Left colon (tissue), 2 donors: ENCODE measurements around the gene FAM228A. TPM values are rescaled to one million over a fixed set of nuclear protein-coding genes. Genes with fewer than 3 reads are reported as not detected.
"Not testable (repeated sequence)": the region's sequence is repeated elsewhere in the genome, so short reads cannot be mapped to it uniquely, and the experiment has no call there.

Experiments used
- ATAC-seq: fragments of 200-7000 bp; cut with Tn5 transposase; one replicate; pipeline ENCODE4 v1.9.1; 2020; ENCODE audit warnings: mild to moderate bottlenecking, moderate library complexity
- DNase-seq, 2 donors: peaks; one replicate each; pipeline ENCODE4 v3.0.0-alpha.2; 2020
- intact Hi-C, 2 donors: fragments of 100-400 bp; cut with DNase I in 1 of 2; cut with micrococcal nuclease in 1 of 2; formaldehyde crosslinking; loops; one replicate each; pipeline versions ENCODE4 v1.11.2 to v1.14.0; 2022; cut with DNase I, micrococcal nuclease
- total RNA-seq, 2 donors: library from RNA; stranded (reverse); fragmentation: NEBNext Ultra II Directional; extraction: Animal tissue kit (Norgen Biotek cat#: 25700); gene quantifications; one replicate each; pipeline ENCODE4 v1.2.1, GENCODE V29; 2021
- donor health status: DM: no; HTN: no; CAD: no.
- donor health status: DM: yes; HTN: yes; CAD: no.

Gene FAM228A
- total RNA-seq, 2 donors from 2014 or later, result not detected

DNA sequence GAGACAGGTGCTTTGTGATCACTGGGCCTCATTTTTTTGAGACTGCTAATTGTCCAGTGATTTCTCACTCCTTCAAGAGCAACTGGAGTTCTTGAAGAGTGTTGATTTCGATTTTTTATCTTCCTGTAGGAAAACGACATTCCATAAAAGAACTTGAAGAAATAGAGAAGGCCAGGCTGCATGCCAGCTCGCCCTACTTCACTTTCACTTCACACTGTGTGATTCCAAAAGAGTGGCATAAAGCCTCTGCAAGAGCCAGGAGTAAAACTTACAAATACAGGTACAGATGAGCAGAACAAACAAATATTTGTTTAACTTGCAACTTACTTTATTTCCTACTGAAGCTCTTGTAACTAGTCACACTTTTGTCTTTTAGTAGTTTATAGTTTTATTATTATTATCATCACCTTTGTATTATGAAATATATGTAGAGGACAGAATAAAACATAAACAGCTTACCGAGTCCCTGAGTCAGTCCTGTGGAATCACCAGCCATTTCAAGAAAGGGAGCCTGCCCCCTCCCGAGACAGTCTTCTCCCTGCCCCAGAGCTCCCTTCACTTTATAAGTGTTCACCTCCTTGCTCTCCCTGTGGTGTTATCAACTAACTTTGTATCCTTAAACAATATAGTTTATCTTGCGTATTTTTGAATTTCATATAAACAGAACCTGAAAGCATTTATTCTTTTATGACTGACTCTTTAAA is 8.7 kb downstream of the FAM228A start:
- no peak for ATAC-seq
- intact Hi-C loops, result no loop called here
- DNase-seq, result no peak

DNA sequence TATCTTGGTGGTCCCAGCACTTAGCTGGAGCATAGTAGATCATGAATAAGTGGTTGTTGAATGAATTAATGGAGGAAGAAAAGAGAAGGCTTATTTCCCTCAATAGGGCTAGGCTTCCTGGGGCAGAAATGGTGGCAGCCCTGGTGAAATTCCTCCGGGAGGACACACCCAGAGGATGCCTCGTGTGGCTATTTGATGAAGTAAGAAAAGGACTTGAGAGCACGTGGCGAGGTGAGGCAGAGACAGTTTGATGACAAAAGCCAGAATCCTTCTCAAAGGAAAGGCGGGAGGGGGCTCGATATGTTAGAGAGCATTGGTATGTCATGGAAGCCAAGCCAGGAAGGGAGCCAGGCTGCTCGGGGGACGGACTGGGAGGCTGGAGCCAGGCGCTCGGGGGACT is 14.7 kb downstream of the FAM228A start:
- no peak for ATAC-seq
- no peak for DNase-seq
- intact Hi-C loops, result no loop called here

DNA sequence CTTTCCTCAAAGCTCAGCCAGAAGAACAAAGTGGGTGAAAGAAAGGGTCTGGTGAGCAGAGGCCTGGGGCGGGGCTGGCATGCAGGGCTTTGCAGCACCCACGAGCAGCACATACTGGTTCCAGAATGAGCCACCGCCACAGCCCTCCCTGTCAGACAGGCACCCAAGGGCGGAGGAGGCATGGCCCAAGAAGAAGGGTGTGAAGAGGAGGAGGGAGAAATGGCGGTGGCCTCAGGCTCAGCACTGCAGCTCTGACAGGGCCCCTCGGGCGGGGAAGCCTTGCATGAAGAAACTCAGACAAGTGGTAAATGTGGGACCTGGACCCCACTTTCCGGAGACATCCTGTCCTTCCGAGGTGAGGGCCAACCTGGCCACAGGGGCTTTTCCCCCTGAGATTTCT is 15.7 kb downstream of the FAM228A start:
- DNase-seq (no peak), ATAC-seq (no peak)
- intact Hi-C loops, result no loop called here

DNA sequence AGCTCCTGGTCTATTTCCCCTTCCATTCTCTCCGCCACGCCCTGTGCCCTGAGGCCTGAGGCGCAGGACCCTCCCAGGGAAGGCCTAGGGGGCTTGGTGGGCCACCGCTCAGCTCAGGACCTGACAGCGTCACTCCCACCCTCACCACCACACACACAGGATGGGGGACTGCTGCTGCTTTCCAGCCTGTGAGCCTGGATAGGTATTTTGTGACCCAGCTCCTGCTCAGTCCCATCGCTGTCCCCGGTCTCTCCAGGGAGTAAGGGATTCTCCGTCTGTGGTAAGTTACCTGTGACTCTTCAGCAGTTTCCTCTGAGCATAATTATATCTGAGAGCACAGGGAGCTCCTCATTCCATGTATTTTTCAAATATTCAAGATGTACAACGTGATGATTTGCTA is 16.3 kb downstream of the FAM228A start:
- intact Hi-C loops, result no loop called here
- ATAC-seq (no peak), DNase-seq (no peak)

DNA sequence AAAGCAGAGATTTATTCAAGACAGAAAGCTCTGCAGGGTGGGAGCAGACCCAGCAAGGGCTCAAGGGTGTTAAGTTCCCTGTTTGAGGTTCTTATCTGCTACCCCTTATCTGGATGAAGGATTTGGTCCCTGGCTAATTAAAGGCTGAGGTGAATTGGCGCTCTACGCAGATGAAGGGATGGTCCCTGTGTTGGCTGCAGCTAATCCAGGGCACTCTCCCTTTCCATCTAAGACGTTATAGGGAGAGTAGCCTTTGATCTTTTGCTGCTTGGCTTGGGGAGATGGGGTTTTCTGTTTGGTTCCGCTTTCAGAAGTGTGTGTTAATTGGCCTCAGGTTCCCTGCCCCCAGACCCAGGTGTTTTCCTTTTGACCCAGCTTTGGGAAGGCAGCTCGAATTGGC is 17.0 kb downstream of the FAM228A start:
- intact Hi-C loops, result no loop called here
- DNase-seq, result no peak
- ATAC-seq, result no peak

DNA sequence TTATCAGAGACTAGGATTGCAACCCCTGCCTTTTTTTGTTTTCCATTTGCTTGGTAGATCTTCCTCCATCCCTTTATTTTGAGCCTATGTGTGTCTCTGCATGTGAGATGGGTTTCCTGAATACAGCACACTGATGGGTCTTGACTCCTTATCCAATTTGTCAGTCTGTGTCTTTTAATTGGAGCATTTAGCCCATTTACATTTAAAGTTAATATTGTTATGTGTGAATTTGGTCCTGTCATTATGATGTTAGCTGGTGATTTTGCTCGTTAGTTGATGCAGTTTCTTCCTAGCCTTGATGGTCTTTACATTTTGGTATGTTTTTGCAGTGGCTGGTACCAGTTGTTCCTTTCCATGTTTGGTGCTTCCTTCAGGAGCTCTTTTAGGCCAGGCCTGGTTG is 22.4 kb downstream of the FAM228A start:
- intact Hi-C loops, ATAC-seq, DNase-seq: not testable (repeated sequence)

DNA sequence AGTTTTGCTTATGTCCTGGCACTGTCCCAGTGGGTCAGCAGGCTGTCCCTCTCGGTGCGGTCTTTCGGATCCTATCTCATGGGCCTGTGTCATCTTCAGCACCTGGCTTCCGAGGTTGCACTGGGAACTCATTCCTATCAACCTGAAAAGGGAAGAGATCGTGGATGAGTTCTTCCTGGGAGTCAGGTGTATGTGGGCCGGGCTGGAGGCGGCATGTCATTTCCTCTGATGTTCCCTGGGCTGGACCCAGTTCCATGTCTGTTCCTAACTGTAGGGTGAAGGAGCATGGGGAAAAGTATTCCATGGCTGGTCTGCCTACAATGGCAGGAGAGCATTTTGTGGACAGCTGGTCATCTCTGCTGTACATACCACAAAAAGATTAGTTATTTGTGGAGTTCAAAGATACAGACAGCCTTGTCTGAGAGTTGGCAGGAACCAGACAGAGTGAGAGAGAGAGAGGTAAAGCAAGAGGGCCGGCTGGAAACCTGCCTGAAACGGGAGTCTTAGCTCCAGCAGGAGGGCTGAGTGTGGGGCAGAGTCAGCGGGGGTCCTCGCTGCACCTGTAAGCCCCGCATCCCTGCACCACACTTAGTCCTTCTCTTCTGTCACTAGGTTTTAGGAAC is 25.2 kb downstream of the FAM228A start:
- DNase-seq (no peak), ATAC-seq (no peak)
- intact Hi-C loops, result no loop called here

DNA sequence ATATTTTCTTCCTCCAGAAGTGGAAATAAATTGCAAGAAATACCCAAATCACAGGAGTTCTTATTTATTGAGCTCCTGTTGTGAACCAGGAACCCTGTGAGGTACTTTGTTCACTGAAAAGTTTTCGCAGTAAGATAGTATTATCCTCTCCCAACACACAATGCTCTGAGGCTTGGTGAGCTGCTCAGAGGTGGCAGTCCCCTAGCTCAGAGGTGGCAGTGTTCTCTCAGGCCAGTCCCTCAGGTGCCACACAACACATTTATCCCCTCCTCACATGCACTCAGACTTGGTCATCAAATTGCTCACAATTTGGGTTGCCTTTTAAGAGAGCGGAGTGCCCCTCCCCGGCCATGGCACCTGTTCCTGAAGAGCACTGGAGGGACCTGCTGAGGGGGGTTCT is 25.9 kb downstream of the FAM228A start:
- DNase-seq (no peak), ATAC-seq (no peak)
- intact Hi-C loops, result no loop called here

DNA sequence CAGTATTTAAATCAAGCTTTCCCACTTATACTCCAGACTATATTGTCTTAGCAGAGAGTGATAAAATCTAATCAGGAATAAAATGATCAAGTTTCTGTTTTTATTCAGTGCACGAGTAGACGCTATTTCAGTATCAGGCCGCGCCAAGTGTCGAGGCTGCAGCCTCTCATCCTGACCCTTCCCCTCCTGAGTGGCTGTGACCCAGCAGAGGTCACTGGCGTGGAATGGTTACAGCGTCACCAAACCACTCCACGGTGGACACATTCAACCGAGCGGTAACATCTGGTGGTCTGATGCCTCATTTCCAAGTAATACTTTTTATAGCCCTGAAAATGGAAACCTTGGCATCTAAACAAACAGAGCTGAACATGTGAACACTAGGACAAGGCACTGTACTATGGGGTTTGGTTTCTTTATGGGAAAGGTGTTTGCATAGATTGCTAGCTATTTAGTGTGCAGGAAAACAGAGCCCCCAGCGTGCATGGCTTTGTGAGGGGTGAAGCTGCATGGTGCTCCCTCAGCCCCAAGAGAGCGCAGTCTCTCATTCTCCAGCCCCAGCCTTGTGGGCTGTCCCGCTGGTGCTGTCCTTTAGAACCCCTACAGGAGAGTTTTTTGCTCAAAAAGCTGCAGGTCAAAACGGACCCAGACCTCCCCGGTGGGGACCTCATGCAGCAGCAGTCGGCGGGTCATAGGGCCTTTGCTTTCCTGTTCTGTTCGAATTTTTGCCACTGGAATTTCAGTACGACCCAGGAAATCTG is 28.4 kb downstream of the FAM228A start:
- DNase-seq (no peak), ATAC-seq (no peak)
- intact Hi-C loops, result no loop called here

DNA sequence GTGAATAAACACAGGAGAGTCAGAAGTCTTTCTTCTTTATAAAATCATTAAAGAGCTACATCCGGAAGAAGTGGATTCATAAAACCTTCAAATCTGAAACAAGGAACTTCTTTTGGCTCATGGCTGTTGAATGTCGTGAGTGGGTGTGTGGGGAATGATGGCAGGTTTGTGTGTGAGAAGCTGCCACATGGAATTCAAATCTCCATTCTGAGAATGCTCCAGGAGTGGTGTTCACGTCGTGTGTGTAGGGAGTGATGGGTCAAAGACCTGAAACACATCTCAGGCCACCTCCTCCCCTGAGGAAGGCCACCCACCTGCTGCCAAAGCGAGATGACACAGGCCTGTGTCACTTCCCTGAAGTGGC is 28.9 kb downstream of the FAM228A start:
- DNase-seq (no peak), ATAC-seq (no peak)
- intact Hi-C loops, result no loop called here

DNA sequence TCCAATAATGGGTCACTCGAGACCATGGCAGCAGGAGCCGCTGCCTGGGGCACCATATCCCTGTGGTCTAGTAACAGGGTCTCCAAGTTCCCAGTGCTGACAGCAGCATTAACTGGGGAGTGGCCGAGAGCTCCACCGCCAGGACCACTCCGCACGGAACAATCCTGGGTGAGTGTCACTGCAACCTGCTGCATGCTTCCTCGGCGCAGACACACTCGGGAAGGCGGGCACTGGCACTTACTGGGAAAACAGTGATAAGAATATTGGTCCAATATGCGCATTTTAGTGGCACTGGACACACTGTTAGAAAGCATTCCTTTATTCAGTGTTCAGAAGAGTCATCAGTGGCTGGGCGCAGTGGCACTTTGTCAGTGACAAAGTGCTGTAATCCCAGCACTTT is 29.7 kb downstream of the FAM228A start:
- intact Hi-C loops, result no loop called here
- DNase-seq (no peak), ATAC-seq (no peak)

DNA sequence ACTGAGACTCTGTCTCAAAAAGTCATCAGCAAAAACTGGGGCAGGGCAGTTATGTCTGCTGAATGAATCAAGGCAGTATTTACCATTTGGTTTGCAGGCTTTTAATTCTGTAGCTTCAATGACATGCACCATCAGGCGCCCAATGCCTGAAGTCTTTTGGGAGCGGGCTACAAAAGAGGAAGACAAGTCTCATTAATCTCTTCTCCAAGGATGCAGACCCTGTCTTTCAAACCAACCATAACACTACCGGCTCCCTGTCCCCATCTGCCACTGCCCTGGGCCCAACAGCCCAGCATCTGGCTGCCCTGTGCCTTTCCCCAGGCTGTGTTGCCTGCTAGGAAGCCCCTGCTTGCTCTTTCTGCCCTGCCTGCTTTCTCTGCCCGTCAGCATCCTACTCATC is 30.3 kb downstream of the FAM228A start:
- ATAC-seq (no peak), DNase-seq (no peak)
- intact Hi-C loops, result no loop called here

DNA sequence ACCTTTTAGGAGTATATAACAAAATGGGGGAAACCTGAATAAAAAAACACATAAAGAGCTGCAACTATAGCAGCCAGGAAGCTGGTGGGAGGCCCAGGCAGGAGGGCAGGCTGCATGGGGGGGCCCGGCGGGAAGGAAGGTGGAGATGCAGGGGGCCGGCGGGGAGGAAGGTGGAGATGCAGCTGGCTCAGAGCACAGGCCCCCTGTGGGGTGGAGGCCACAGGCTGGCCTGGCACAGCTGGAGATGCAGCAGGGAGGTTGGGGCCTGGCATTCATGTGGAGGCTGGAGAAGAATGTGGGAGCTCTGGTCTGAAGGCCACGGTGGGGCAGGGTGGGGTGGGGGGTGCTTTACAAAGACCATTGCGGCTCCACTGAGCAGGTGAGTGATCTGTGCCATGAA is 31.4 kb downstream of the FAM228A start:
- no peak for ATAC-seq
- intact Hi-C loops, result no loop called here

DNA sequence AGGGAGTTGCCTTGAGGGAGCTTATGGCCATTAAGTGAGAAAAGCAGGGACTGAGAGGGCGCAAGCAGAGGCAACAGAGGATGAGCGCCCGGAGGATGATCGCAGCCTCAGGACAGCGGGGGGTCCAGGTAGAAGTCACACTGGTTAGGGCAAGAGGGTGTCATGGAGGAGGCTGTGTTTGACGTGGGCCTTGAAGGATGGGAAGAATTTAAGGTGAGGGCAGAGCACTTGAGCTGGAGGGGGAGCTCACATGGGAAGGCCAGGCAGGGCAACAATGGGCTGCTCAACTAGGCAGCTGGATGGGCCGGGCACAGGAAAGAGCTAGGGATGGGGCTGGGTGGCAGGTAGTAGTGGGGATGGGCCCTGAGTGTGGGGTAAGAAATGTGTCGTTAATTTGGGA is 31.9 kb downstream of the FAM228A start:
- DNase-seq (no peak), ATAC-seq (no peak)
- intact Hi-C loops, result no loop called here

More for the DNA sequence above, 31.4 kb downstream of the FAM228A start:
- DNase-seq, result no peak

DNA sequence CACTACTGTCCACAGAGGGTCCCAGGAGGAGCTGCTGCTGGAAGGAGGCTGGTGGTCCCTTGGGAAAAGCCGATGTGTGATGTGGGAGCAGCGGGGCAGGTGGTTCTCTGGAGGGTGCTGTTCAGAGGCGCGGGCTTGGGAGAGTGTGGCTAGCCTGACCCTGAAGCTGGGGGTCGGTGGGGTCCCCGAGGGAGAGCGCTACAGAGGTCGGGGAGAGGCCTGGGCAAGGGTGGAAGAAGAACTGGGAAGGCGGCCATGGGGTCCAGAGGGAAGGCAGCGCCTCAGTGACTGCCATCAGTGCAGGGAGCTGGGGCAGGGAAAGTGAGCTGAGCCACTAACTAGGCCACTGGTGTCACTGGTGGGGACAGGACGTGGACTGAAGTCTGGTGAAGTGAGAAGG is 32.5 kb downstream of the FAM228A start:
- ATAC-seq, result no peak
- no peak for DNase-seq
- intact Hi-C loops, result no loop called here

DNA sequence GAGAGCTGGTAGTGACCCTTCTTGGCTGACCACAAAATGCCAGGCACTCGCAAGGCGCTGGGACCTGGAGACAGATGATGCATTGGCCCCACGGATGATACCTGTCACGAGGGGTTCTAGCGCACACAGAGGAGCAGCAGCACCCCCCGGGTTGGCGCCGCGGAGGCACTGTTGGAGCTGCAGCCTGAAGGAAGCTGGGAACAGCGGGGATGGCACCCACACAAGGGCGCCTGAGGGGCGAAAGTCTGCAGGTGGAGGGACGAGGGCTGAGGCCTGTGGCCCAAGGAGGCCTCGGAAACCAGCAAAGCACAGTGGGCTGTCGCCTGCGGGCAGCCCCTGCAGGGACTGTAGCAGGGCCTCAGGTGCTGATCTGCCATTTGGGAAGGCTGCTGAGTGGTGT is 33.6 kb downstream of the FAM228A start:
- ATAC-seq (no peak), DNase-seq (no peak)
- intact Hi-C loops, result no loop called here

DNA sequence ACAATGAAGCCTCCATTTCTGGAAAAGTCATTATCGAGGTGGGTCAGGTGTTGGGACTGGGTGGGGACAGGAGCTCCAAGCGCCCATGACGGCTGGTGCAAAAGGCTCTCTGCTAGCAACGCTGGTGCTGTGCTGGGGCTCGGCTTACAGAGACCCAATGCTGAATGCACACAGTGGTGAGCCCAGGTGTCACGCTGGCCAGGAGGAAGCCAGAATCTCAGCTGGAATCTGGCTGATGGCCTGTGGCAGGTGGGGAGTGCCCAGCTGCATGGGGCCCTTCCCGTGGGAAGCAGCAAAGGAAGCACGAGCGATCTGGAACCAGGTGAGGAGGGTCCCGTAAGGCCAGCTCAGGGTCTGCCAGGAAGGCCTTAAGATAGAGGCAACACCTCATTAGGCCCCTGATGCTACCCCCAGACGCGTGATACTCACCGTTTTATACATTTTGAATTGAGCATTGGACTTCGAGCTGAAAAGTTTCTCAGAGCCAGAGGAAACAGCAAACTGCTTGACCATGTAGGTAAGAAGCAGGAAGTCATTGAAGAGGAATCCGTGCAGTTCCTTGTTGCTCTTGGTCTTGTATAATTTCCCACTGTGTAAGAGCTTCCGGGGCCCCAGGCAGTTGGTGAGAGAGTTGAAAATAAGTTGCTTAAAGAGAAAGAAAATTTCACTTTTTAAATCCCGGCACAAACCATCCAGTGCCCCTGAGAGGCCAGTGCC is 34.7 kb downstream of the FAM228A start:
- DNase-seq (no peak), ATAC-seq (no peak)
- intact Hi-C loops, result loop anchor here in 1 of 2 donors (10.0 kb wide), 1 partner anchor 175 kb away; no protein-coding TSS in a partner anchor

DNA sequence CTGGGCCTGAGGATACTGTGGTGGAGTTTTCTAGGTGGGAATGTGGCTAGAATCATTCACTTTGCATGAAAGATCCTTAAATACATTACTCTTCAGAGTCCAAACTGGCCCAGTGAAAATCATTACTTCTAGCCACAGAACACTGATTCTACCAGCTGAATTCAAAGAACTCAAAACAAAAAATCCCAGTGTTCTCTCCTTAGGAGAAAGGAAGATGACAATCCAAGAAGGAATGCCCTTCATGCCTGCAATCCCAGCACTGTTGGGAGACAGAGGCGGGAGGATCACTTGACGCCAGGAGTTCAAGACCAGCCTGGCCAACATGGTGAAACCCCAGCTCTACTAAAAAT is 35.2 kb downstream of the FAM228A start:
- intact Hi-C loops, result loop anchor here in 1 of 2 donors (10.0 kb wide), 1 partner anchor 175 kb away; no protein-coding TSS in a partner anchor
- ATAC-seq, result no peak
- DNase-seq, result no peak

DNA sequence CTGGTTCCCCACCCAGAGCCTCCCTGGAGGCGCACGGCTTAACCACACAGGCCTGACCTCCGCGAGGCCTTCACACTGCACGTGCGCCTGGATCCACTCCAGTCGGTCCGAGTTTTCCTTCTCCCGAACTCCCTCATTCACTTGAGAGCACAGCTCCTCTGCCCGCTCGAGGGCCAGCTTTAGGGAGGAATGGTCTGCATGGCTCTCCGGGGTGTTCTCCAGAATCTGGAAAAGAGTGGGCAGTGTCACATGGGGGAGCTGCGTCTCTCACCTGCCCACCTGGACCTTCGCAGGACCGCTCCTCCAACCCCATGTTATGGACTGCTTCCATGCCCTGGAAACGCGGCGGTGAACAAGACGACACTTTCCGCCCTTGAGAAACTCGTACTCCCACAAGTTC is 35.9 kb downstream of the FAM228A start:
- ATAC-seq (no peak), DNase-seq (no peak)
- intact Hi-C loops, result loop anchor here in 1 of 2 donors (10.0 kb wide), 1 partner anchor 174 kb away; no protein-coding TSS in a partner anchor

DNA sequence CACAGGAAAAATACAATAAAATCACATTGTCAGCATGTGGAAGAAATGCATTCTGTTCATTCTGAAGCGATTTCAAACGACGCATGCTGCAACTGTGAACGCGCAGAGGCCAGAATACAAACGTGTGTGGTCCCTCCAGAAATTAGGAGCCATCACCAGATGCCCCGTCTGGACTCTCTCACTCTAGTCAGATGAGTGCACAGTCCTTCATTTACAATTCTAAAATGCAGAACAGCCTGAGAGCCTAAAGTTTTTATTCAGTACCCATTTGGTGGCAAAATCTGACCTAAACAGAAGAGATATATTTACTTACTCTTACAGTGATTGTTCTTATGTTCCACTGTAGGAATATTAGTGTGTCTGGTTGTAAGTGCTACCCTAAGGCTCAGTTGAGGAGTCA is 36.6 kb downstream of the FAM228A start:
- no peak for ATAC-seq
- intact Hi-C loops, result loop anchor here in 1 of 2 donors (10.0 kb wide), 1 partner anchor 173 kb away; no protein-coding TSS in a partner anchor

More for the DNA sequence above, 36.6 kb downstream of the FAM228A start:
- no peak for DNase-seq
